Glutamatergic neuron (in vitro differentiated cells): Measurements from ENCODE around the gene TSHZ1. TPM values are rescaled to one million over a fixed set of nuclear protein-coding genes. Genes with fewer than 3 reads are reported as not detected.

Experiments
- DNase-seq: peaks from one replicate; pipeline ENCODE4 v3.0.0; 2022
- H3K27ac Mint-ChIP-seq: one replicate; pipeline ENCODE4 v1.8.0; 2020; ENCODE audit warnings: mild to moderate bottlenecking, mixed read lengths, inconsistent platforms; ENCODE audit not compliant: unreplicated experiment
- H3K27me3 Mint-ChIP-seq: one replicate; pipeline ENCODE4 v1.8.0; 2020; ENCODE audit warnings: mild to moderate bottlenecking, moderate library complexity, mixed read lengths, inconsistent platforms; ENCODE audit not compliant: unreplicated experiment
- H3K36me3 Mint-ChIP-seq: one replicate; pipeline ENCODE4 v1.8.0; 2020; ENCODE audit warnings: mild to moderate bottlenecking, mixed read lengths, inconsistent platforms; ENCODE audit not compliant: unreplicated experiment
- H3K4me1 Mint-ChIP-seq: one replicate; pipeline ENCODE4 v1.8.0; 2020; ENCODE audit warnings: mild to moderate bottlenecking, low read depth, mixed read lengths, inconsistent platforms; ENCODE audit not compliant: unreplicated experiment
- H3K4me3 Mint-ChIP-seq: one replicate; pipeline ENCODE4 v1.8.0; 2020; ENCODE audit warnings: mild to moderate bottlenecking, mixed read lengths, inconsistent platforms; ENCODE audit not compliant: unreplicated experiment
- H3K9me3 Mint-ChIP-seq: one replicate; pipeline ENCODE4 v1.8.0; 2020; ENCODE audit warnings: mild to moderate bottlenecking, moderate library complexity, mixed read lengths, inconsistent platforms; ENCODE audit not compliant: unreplicated experiment
- total RNA-seq: library from RNA; stranded (reverse); fragmentation: NEBNext Ultra II Directional; extraction: Animal tissue kit (Norgen Biotek cat#: 25700); gene quantifications from one replicate; pipeline ENCODE4 v1.2.1, GENCODE V29; 2021; ENCODE audit not compliant: unreplicated experiment
- TF ChIP-seq, protein P1 (sequence below): fragments of 200-600 bp; sonication (generic); IDR thresholded peaks from one replicate; pipeline ENCODE4 v1.5.0; 2021; ENCODE audit not compliant: partially characterized antibody, unreplicated experiment

The TSHZ1 gene
- total RNA-seq, 1 donor from 2014 or later, result 5.3 TPM

DNA sequence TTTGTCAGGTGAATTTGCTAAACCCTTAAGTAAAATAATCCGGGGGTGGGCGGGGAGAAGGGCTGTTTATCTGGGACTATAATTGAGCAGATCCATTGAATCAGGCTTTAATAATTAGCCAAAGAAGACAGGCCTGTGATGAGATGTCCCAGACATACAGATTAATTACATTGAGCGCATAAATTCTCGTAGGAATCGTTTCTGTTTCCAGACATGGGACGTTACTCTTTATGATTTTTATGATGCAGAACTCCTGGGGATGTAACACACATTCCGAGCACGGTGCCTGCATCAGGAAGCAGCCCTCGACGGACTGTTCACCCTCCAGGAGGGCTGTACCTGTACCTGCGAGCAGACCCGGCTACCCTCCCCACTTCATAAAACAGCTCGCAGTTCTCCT lies 128.0 kb downstream of the TSHZ1 start:
- peaks cover 4% of the 10 kb centered on the region for H3K4me1 Mint-ChIP-seq
- H3K27ac Mint-ChIP-seq, result no peak overlapping the region
- H3K4me3 Mint-ChIP-seq, result no peak overlapping the region
- DNase-seq, result no peak
- TF ChIP-seq, protein P1, sequence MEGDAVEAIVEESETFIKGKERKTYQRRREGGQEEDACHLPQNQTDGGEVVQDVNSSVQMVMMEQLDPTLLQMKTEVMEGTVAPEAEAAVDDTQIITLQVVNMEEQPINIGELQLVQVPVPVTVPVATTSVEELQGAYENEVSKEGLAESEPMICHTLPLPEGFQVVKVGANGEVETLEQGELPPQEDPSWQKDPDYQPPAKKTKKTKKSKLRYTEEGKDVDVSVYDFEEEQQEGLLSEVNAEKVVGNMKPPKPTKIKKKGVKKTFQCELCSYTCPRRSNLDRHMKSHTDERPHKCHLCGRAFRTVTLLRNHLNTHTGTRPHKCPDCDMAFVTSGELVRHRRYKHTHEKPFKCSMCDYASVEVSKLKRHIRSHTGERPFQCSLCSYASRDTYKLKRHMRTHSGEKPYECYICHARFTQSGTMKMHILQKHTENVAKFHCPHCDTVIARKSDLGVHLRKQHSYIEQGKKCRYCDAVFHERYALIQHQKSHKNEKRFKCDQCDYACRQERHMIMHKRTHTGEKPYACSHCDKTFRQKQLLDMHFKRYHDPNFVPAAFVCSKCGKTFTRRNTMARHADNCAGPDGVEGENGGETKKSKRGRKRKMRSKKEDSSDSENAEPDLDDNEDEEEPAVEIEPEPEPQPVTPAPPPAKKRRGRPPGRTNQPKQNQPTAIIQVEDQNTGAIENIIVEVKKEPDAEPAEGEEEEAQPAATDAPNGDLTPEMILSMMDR, result no peak
- H3K9me3 Mint-ChIP-seq, result peaks cover 3% of the 10 kb centered on the region
- H3K36me3 Mint-ChIP-seq, result no peaks in the 10 kb centered on the region
- H3K27me3 Mint-ChIP-seq, result peaks cover 2% of the 10 kb centered on the region

Other genes starting within 250 kb of the TSHZ1 start
- 20.4 TPM for gene PTGR3, start 1.7 kb upstream of the TSHZ1 start, total RNA-seq
- gene SMIM21, start 216.9 kb downstream of the TSHZ1 start, total RNA-seq, result not detected